GM12872 (cell line): ENCODE results near the gene C18orf63.

Experiments
- TF ChIP-seq, protein P1 (sequence below): IDR thresholded peaks from 3 replicates; pipeline ENCODE4 v1.5.1; 2011; ENCODE audit warnings: low read depth, mild to moderate bottlenecking, low read length, moderate library complexity; ENCODE audit not compliant: insufficient read depth

C18orf63 gene

DNA sequence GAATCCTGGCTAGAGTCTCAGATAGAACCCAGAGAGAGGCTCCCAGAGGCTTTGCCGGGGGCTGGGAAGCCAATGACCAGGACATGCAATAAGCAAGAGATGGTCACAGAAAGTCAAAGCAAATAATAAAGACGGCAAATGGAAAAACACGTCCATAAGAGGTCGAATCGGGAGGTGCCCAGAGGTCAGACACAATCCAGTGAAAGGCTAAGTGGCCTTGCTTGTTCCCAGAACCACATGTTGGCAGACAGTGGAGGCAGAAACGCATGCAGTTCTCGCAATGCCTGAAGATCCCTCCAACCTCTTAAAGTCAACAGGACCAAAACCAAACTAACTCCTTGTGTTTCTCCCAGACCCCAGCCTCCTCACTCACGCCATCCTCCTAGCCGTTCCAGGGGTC, 26.9 kb upstream of the C18orf63 start:
- TF ChIP-seq, protein P1, sequence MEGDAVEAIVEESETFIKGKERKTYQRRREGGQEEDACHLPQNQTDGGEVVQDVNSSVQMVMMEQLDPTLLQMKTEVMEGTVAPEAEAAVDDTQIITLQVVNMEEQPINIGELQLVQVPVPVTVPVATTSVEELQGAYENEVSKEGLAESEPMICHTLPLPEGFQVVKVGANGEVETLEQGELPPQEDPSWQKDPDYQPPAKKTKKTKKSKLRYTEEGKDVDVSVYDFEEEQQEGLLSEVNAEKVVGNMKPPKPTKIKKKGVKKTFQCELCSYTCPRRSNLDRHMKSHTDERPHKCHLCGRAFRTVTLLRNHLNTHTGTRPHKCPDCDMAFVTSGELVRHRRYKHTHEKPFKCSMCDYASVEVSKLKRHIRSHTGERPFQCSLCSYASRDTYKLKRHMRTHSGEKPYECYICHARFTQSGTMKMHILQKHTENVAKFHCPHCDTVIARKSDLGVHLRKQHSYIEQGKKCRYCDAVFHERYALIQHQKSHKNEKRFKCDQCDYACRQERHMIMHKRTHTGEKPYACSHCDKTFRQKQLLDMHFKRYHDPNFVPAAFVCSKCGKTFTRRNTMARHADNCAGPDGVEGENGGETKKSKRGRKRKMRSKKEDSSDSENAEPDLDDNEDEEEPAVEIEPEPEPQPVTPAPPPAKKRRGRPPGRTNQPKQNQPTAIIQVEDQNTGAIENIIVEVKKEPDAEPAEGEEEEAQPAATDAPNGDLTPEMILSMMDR: no peak

DNA sequence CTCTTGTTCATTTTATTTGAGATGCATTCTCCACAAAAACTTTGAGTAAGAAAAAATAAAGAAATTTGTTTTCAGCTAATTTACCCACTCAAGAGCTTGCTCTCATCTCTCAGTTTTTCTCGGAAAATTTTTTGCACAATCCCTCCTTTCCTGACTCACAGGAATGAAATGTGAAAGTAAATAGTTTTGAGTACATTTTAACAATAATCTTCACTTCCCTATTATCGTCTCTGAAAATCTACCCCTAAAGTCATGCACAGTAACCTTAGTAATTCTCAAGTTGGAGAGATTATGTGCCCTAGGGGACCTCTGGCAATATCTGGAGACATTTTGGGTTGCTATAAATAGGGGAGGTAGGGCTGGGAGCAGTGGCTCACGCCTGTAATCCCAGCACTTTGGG, 26.5 kb upstream of the C18orf63 start:
- TF ChIP-seq, protein P1: no peak

DNA sequence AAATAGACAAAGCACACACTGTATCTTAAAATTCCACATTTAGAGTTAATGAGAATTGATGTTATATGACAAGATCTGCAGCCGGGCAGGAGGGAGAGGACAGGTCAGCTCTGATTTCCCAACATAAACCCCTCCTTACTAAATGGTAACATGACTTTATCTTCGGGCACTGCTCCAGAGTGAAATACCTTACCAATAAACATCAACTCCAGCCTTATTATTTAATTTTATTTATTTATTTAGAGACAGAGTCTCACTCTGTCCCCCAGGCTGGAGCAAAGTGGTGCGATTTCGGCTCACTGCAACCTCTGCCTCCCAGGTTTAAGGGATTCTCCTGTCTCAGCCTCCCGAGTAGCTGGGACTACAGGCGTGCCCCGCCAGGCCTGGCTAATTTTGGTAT, 25.6 kb upstream of the C18orf63 start:
- TF ChIP-seq, protein P1: no peak

DNA sequence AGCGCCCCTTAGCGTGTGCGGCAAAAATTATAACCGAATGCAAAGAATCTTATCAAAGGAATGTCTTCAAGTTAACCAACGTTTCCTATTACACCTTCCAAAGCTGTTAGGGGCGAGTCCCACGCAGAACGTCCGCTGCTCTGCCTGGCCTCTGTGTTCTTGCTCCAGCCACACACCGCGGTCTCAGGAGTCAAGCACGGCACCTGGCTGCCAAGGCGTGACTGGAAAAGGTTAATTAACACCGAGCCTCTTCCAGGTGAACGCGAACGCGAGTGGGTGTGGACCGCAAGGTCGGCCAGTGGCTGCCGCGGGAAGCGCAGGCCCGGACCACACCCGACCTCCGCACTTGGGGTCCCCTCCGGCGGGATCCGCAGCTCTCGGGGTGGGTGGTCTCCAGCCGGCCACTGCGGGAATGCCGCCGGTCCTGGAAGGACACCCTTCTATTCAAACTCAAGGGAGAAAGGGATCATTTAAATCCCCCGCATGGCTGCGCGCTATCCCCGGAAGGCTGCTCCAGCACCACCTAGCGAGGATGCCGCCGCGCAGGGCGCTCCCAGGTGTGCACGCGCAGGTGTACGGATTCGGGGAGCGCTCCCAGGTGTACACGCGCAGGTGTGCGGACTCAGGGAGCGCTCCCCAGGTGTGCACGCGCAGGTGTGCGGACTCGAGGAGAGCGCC, 24.7 kb upstream of the C18orf63 start:
- TF ChIP-seq, protein P1: 0 out of 3 replicates have a peak, but pooled peaks have one; percentile 2

DNA sequence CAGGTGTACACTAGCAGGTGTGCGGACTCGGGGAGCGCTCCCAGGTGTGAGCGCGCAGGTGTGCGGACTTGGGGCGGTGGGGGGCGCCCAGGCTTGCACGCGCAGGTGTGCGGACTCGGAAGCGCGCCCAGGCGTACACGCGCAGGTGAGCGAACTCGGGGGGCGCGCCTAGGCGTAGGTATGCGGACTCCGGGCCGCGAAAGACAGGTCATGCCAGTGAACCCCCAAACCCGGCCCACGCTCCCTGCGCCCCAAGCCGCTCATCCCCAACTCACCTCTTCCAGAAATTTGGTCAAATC, 24.2 kb upstream of the C18orf63 start:
- TF ChIP-seq, protein P1: no peak

DNA sequence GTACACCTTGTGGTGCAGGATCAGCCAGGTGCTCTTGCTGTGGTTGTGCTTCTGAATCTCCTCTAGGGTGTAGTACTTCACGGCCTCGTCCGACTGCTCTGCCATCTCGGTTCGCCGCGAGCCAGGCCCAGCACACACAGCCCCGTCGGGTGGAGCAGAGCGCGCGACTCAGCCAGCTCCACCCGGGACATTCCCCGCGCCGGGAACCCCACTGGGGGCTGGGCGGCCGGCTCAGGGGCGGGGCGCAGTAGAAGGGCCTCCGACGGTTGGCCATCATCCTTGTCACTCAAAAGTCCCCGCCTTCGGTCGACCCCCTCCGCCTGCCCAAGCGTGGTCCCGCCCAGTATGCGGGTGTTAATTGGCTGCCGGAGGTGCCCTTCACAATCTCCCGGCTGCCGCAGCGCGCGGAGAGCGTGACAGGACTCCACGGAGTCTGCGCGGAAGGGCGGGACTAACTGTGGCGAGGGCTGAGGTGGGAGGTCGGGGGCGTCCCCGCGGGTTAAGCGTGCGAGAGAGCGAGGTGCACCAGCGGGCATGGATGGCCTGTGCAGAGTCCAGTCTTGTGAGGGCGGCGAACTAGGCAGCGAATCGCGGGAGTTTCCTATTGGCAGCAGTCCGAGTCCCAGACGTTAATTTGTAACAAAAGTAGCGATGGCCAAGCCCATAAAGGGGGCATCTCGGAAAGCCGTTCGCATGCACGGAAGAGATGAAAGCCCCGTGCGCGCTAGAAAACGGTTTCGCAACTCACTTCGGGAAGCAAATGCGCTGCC, 23.7 kb upstream of the C18orf63 start, which contains the start of gene CYB5A:
Gene CYB5A (minus strand): TSS at position 193 of the 770 bp plus-strand sequence. CDS start 88 bp downstream, at position 105.
- TF ChIP-seq, protein P1: no peak; the same call in 2 of the 3 replicates

DNA sequence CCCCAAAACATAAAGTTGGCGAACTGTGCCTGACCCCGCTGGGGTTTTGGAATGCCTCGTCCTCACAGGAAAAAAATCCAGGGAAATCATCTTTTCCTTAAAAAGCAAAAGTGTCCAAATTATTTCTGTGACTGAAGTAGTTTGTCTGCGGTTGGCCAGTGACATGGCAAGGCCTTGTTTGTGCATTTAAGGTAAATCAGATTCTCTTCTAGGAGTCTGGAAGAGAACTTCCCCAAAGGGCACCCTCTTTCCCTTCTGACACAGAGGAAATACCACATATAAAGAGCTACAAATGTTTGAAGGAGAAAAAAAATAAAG, 23.1 kb upstream of the C18orf63 start:
- TF ChIP-seq, protein P1: no peak
